ENCODE measurements around the gene TSN. TPM values are rescaled to one million over a fixed set of nuclear protein-coding genes. Genes with fewer than 3 reads are reported as not detected.
A peak's percentile ranks its signal among the peaks of the same experiment; 100 is the strongest.

The TSN gene
- total RNA-seq, 1 experiment from 2014 or later: 70.4 TPM

- H3K4me1 ChIP-seq (replicated peaks; ENCODE audit: insufficient read depth): no peaks in the 10 kb centered on the region
- intact Hi-C loops (cut with micrococcal nuclease; ENCODE audit: unreplicated experiment): no loop called here
- TF ChIP-seq CTCF (conservative IDR thresholded peaks at IDR 0.05) (no peak), EZH2 (IDR thresholded peaks at IDR 0.05; ENCODE audit: low read depth) (no peak)
- CTCF ChIA-PET: no interaction called here
- no peaks in the 10 kb centered on the region for H3F3A ChIP-seq (ENCODE audit: insufficient read depth, low read depth)
- no peak overlapping the region for H3K27ac ChIP-seq
- POLR2A ChIA-PET (ENCODE audit: unreplicated experiment): no interaction called here
- H3K4me3 ChIP-seq: no peak overlapping the region
- H3K27me3 ChIP-seq (ENCODE audit: insufficient read depth, low read depth): no peaks in the 10 kb centered on the region
- H2AFZ ChIP-seq: no peak overlapping the region
- no peak for DNase-seq
- no peak overlapping the region for H3K4me2 ChIP-seq
- H3K9me2 ChIP-seq (ENCODE audit: insufficient read depth): no peaks in the 10 kb centered on the region
- peaks cover 2% of the 10 kb centered on the region for H3K79me2 ChIP-seq (ENCODE audit: low read depth)
- BruUV-seq (replicated peaks): no TSS peak
- no peaks in the 10 kb centered on the region for H4K20me1 ChIP-seq (ENCODE audit: insufficient read depth)
- no peaks in the 10 kb centered on the region; the same call in 1 of the 2 replicates for H3K9me3 ChIP-seq (ENCODE audit: insufficient read depth, low read depth)
- no peaks in the 10 kb centered on the region for H3K36me3 ChIP-seq (ENCODE audit: low read depth)
Measured at GRCh38 chr2:121741450-121741849, 14.0 kb upstream of the TSN start.

GRCh38 chr2:121746071-121746578, 9.3 kb upstream of the TSN start:
- intact Hi-C loops (cut with micrococcal nuclease; ENCODE audit: unreplicated experiment): no loop called here
- BruUV-seq (replicated peaks): no TSS peak
- TF ChIP-seq CTCF (conservative IDR thresholded peaks at IDR 0.05) (no peak), EZH2 (IDR thresholded peaks at IDR 0.05; ENCODE audit: low read depth) (no peak)

GRCh38 chr2:121748202-121748601, 7.2 kb upstream of the TSN start:
- no peaks in the 10 kb centered on the region for H3K9me3 ChIP-seq (ENCODE audit: insufficient read depth, low read depth)
- no TSS peak for BruUV-seq (replicated peaks)
- H3K9me2 ChIP-seq (ENCODE audit: insufficient read depth): no peaks in the 10 kb centered on the region
- no peak overlapping the region for H2AFZ ChIP-seq
- H3F3A ChIP-seq (ENCODE audit: insufficient read depth, low read depth): no peaks in the 10 kb centered on the region; the same call in 1 of the 2 replicates
- H3K27ac ChIP-seq: no peak overlapping the region
- no peak overlapping the region for H3K4me2 ChIP-seq
- H3K79me2 ChIP-seq (ENCODE audit: low read depth): no peaks in the 10 kb centered on the region
- CTCF ChIA-PET: interaction anchor here (0.6 to 1.0 kb wide), 2 partner anchors 346 to 392 kb away, joined by 3 to 4 read pairs; no protein-coding TSS in a partner anchor
- DNase-seq: peak in 1 of 2 experiments; percentile 41
- intact Hi-C loops (cut with micrococcal nuclease; ENCODE audit: unreplicated experiment): loop anchor here (1.0 kb wide), 1 partner anchor 346 kb away; no protein-coding TSS in a partner anchor
- no peak overlapping the region for H3K4me3 ChIP-seq
- H4K20me1 ChIP-seq (ENCODE audit: insufficient read depth): no peaks in the 10 kb centered on the region
- no peaks in the 10 kb centered on the region for H3K36me3 ChIP-seq (ENCODE audit: low read depth)
- H3K4me1 ChIP-seq (replicated peaks; ENCODE audit: insufficient read depth): no peaks in the 10 kb centered on the region
- POLR2A ChIA-PET (ENCODE audit: unreplicated experiment): no interaction called here
- H3K27me3 ChIP-seq (ENCODE audit: insufficient read depth, low read depth): no peaks in the 10 kb centered on the region
- TF ChIP-seq EZH2 (IDR thresholded peaks at IDR 0.05; ENCODE audit: low read depth): no peak
- peak; percentile 66 for TF ChIP-seq CTCF (conservative IDR thresholded peaks at IDR 0.05)

More at GRCh38 chr2:121746071-121746578, 9.3 kb upstream of the TSN start:
- Histone ChIP-seq H3K4me3 (no peak overlapping the region), H2AFZ (no peak overlapping the region), H3K9me3 (ENCODE audit: insufficient read depth, low read depth) (no peaks in the 10 kb centered on the region; the same call in 1 of the 2 replicates), H3K9me2 (ENCODE audit: insufficient read depth) (no peaks in the 10 kb centered on the region), H3K27ac (no peak overlapping the region), H3F3A (ENCODE audit: insufficient read depth, low read depth) (no peaks in the 10 kb centered on the region; the same call in 1 of the 2 replicates), H3K36me3 (ENCODE audit: low read depth) (no peaks in the 10 kb centered on the region), H3K4me2 (no peak overlapping the region), H3K79me2 (ENCODE audit: low read depth) (no peaks in the 10 kb centered on the region), H3K27me3 (ENCODE audit: insufficient read depth, low read depth) (no peaks in the 10 kb centered on the region), H4K20me1 (ENCODE audit: insufficient read depth) (no peaks in the 10 kb centered on the region), H3K4me1 (replicated peaks; ENCODE audit: insufficient read depth) (no peaks in the 10 kb centered on the region)
- CTCF ChIA-PET: no interaction called here
- POLR2A ChIA-PET (ENCODE audit: unreplicated experiment): no interaction called here
- DNase-seq: no peak

All from PC-9 (cell line).